DND-41 (cell line): ENCODE measurements around the gene TBC1D17.

Experiments used
- ATAC-seq: fragments of 200-7000 bp; cut with Tn5 transposase; 3 replicates; pipeline ENCODE4 v1.9.1; 2021; ENCODE audit warnings: low read depth; ENCODE audit not compliant: insufficient read depth
- DNase-seq: peaks from one replicate; pipeline ENCODE4 v3.0.0-alpha.2; 2020
- H2AFZ ChIP-seq: 2 replicates; pipeline ENCODE4 v1.6.0; 2012; ENCODE audit warnings: low read depth, low read length
- H3K27ac ChIP-seq: 2 replicates; pipeline ENCODE4 v1.5.1; 2012; ENCODE audit warnings: low read length, inconsistent platforms
- H3K27me3 ChIP-seq: fragments of 200-600 bp; sonication (generic); 2 replicates; pipeline ENCODE4 v1.6.0; 2012; ENCODE audit warnings: low read length, mild to moderate bottlenecking, inconsistent platforms; ENCODE audit not compliant: insufficient read depth, poor library complexity
- H3K36me3 ChIP-seq: 2 replicates; pipeline ENCODE4 v1.5.1; 2012; ENCODE audit warnings: low read length, inconsistent platforms; ENCODE audit not compliant: insufficient read depth
- H3K4me1 ChIP-seq: 2 replicates; pipeline ENCODE4 v1.5.1; 2012; ENCODE audit warnings: mild to moderate bottlenecking, low read length; ENCODE audit not compliant: insufficient read depth
- H3K4me2 ChIP-seq: 2 replicates; pipeline ENCODE4 v1.6.0; 2012; ENCODE audit warnings: mild to moderate bottlenecking, moderate library complexity, low read length, inconsistent platforms; ENCODE audit not compliant: insufficient read depth
- H3K4me3 ChIP-seq, 2 experiments: fragments of 200-600 bp in 1 of 2; shearing (Covaris generic) in 1 of 2; 2 replicates each; pipeline ENCODE4 v1.5.1; 2012 to 2016; ENCODE audit warnings: inconsistent platforms in 2 of 2, low read length in 2 of 2, mild to moderate bottlenecking in 2 of 2, low read depth in 1 of 2, moderate library complexity in 1 of 2
- H3K79me2 ChIP-seq: 2 replicates; pipeline ENCODE4 v1.6.0; 2012; ENCODE audit warnings: low read length, inconsistent platforms; ENCODE audit not compliant: insufficient read depth
- H3K9ac ChIP-seq: 2 replicates; pipeline ENCODE4 v1.6.0; 2012; ENCODE audit warnings: low read depth, mild to moderate bottlenecking, inconsistent platforms, low read length, moderate library complexity
- H3K9me3 ChIP-seq: 2 replicates; pipeline ENCODE4 v1.5.1; 2012; ENCODE audit warnings: low read length, moderate library complexity, mild to moderate bottlenecking, inconsistent platforms; ENCODE audit not compliant: insufficient read depth, severe bottlenecking
- H4K20me1 ChIP-seq: 2 replicates; pipeline ENCODE4 v1.6.0; 2012; ENCODE audit warnings: low read length; ENCODE audit not compliant: insufficient read depth
- EZH2 ChIP-seq: IDR thresholded peaks from 3 replicates; pipeline ENCODE4 v1.6.1; 2012; ENCODE audit warnings: borderline replicate concordance, low read depth, mild to moderate bottlenecking, moderate library complexity, low read length, inconsistent platforms; ENCODE audit not compliant: severe bottlenecking
- TF ChIP-seq, protein P1 (sequence below): IDR thresholded peaks from 2 replicates; pipeline ENCODE4 v1.5.1; 2012; ENCODE audit warnings: borderline replicate concordance, low read length, moderate library complexity, mild to moderate bottlenecking; ENCODE audit not compliant: poor library complexity, severe bottlenecking; ENCODE audit errors: extremely low read depth

Gene TBC1D17

DNA sequence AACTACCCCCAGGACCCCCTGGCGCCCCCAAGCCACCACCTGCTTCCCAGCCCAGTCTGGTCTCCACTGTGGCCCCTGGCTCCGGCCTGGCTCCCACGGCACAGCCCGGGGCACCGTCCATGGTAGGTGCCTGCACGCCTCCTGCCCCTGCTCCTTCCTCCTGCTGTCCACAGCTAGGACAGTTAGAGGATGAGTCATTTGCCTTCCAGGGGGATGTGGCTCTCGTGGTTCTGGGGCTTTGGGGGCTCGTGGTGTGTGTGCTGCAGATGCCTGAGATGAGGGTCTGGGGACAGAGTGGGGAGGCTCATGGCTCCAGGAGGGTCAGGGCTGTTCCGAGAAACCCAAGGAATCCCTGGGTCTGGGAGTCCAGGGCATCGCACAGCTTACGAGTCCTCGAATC lies 46.7 kb upstream of the TBC1D17 start:
- H4K20me1 ChIP-seq: peaks cover 20% of the 10 kb centered on the region
- no peaks in the 10 kb centered on the region for H3K27me3 ChIP-seq
- H3K4me2 ChIP-seq: no peak overlapping the region
- H3K36me3 ChIP-seq: peaks cover 85% of the 10 kb centered on the region
- H2AFZ ChIP-seq: no peak overlapping the region
- ATAC-seq (no peak), DNase-seq (no peak)
- TF ChIP-seq EZH2: no peak
- TF ChIP-seq, protein P1, sequence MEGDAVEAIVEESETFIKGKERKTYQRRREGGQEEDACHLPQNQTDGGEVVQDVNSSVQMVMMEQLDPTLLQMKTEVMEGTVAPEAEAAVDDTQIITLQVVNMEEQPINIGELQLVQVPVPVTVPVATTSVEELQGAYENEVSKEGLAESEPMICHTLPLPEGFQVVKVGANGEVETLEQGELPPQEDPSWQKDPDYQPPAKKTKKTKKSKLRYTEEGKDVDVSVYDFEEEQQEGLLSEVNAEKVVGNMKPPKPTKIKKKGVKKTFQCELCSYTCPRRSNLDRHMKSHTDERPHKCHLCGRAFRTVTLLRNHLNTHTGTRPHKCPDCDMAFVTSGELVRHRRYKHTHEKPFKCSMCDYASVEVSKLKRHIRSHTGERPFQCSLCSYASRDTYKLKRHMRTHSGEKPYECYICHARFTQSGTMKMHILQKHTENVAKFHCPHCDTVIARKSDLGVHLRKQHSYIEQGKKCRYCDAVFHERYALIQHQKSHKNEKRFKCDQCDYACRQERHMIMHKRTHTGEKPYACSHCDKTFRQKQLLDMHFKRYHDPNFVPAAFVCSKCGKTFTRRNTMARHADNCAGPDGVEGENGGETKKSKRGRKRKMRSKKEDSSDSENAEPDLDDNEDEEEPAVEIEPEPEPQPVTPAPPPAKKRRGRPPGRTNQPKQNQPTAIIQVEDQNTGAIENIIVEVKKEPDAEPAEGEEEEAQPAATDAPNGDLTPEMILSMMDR: no peak
- H3K27ac ChIP-seq: no peak overlapping the region
- no peak overlapping the region for H3K4me3 ChIP-seq
- peaks cover 19% of the 10 kb centered on the region for H3K79me2 ChIP-seq
- no peaks in the 10 kb centered on the region for H3K9me3 ChIP-seq
- no peak overlapping the region for H3K9ac ChIP-seq
- peaks cover 3% of the 10 kb centered on the region; the same call in 1 of the 2 replicates for H3K4me1 ChIP-seq

DNA sequence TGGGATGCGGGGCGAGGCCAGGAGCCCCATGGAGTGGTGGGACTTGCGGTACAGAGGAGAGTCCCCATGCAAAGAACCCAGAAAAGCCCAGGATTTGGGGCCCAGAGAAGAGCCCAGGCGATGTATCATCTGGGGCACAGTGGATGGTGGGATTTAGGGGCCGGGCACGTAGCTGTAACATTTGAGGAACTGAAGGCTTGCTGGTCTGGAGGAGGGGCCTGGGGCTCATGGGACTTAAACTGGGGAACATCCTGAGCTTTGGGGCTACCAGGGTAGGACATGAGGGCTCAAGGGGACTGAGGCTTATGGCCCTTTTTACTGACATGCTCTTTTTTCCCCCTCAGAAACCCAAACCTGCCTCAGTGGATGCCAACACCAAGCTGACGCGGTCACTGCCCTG lies 45.9 kb upstream of the TBC1D17 start:
- no peak overlapping the region for H3K9ac ChIP-seq
- TF ChIP-seq EZH2: no peak
- TF ChIP-seq, protein P1: no peak
- no peaks in the 10 kb centered on the region for H3K9me3 ChIP-seq
- no peak overlapping the region for H2AFZ ChIP-seq
- no peaks in the 10 kb centered on the region for H3K27me3 ChIP-seq
- peaks cover 15% of the 10 kb centered on the region for H4K20me1 ChIP-seq
- no peak overlapping the region for H3K4me3 ChIP-seq
- peaks cover 89% of the 10 kb centered on the region for H3K36me3 ChIP-seq
- ATAC-seq (no peak), DNase-seq (no peak)
- H3K4me1 ChIP-seq: peaks cover 3% of the 10 kb centered on the region; the same call in 1 of the 2 replicates
- no peak overlapping the region for H3K4me2 ChIP-seq
- no peak overlapping the region for H3K27ac ChIP-seq
- H3K79me2 ChIP-seq: peaks cover 11% of the 10 kb centered on the region

DNA sequence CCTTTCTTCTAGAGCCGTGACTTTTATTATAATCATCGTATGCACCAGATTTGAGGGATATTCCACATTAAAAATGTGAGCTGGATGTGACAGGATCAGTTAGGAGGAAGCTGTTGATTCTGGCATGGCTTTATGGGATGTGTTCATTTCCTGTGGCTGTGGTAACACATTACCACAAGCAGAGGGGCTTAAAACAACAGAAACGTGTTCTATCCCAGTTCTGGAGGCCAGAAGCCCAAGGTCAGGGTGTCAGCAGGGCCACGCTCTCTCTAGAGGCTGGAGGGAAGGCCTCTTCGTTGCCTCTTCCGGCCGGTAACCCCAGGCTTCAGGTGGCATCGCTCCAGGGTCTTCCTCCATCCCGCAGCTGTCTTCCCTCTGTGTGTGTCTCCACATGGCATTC lies 44.9 kb upstream of the TBC1D17 start:
- Histone ChIP-seq H3K9ac (no peak overlapping the region), H3K36me3 (peaks cover 89% of the 10 kb centered on the region), H3K27ac (peak overlapping the region; percentile 50; the same call in 1 of the 2 replicates), H3K4me3 (no peak overlapping the region), H3K27me3 (no peaks in the 10 kb centered on the region), H3K4me2 (no peak overlapping the region), H3K79me2 (peaks cover 2% of the 10 kb centered on the region), H2AFZ (no peak overlapping the region), H4K20me1 (peaks cover 10% of the 10 kb centered on the region; the same call in 1 of the 2 replicates), H3K4me1 (peaks cover 3% of the 10 kb centered on the region; the same call in 1 of the 2 replicates), H3K9me3 (no peaks in the 10 kb centered on the region)
- no peak for TF ChIP-seq EZH2
- TF ChIP-seq, protein P1: no peak
- peak; percentile 70 for ATAC-seq
- no peak for DNase-seq
